Rectal smooth muscle tissue (tissue), 1 donor: ENCODE results near the gene FOXD3.
A peak's percentile ranks its signal among the peaks of the same experiment; 100 is the strongest.
"Not testable (repeated sequence)": the region's sequence is repeated elsewhere in the genome, so short reads cannot be mapped to it uniquely, and the experiment has no call there.

Experiments
- H3K27ac ChIP-seq: one replicate; pipeline ENCODE4 v1.7.0; 2013; ENCODE audit warnings: low read depth, low read length, inconsistent platforms
- H3K27me3 ChIP-seq: one replicate; pipeline ENCODE4 v1.7.0; 2013; ENCODE audit warnings: low read length; ENCODE audit not compliant: control insufficient read depth, insufficient read depth
- H3K36me3 ChIP-seq: one replicate; pipeline ENCODE4 v1.7.0; 2013; ENCODE audit warnings: low read length; ENCODE audit not compliant: control insufficient read depth, insufficient read depth
- H3K4me1 ChIP-seq: one replicate; pipeline ENCODE4 v1.7.0; 2013; ENCODE audit warnings: low read length; ENCODE audit not compliant: control insufficient read depth, insufficient read depth
- H3K4me3 ChIP-seq: one replicate; pipeline ENCODE4 v1.7.0; 2013; ENCODE audit warnings: low read length
- H3K9ac ChIP-seq: one replicate; pipeline ENCODE4 v1.7.0; 2013; ENCODE audit warnings: low read length

Gene FOXD3

DNA sequence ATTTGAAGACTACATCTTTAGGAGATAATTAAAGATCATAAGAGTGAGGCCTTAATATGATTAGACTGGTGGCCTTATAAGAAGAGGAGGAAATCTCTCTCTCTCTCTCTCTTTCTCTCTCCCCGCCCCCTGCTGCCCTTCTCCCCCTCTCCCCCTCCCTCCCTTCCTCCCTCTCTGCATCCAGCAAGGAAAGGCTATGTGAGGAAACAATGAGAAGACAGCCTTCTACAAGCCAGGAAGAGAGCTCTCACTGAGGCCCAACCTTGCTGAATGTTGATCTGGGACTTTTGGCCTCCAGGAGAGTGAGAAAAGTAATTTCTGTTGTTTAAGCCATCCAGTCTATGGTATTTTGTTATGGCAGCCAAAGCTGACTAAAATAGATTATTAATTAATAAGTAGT is 21.6 kb downstream of the FOXD3 start:
- H3K36me3 ChIP-seq: no peaks in the 10 kb centered on the region
- no peaks in the 10 kb centered on the region for H3K27me3 ChIP-seq
- no peak overlapping the region for H3K9ac ChIP-seq
- H3K27ac ChIP-seq: no peak overlapping the region
- H3K4me3 ChIP-seq: no peak overlapping the region
- no peaks in the 10 kb centered on the region for H3K4me1 ChIP-seq

DNA sequence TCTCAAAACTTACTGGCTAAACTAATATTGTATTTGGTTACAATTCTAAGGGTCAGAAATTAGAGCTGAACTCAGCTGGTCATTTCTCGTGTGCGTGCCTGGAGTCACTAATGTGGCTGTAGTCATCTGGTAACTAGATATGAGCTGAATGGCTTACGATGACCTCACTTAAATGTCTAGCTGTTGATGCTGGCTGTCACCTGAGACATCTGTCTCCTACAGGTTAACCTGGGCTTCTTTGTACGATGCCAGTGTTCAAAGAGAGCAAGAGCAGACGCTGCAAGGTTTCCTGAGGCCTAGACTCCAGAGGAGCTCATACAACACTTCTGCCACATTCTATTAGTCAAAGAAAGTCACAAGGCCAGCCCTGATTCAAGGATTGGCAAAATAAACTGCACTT is 28.0 kb downstream of the FOXD3 start:
- H3K4me1 ChIP-seq: no peaks in the 10 kb centered on the region
- no peak overlapping the region for H3K4me3 ChIP-seq
- no peaks in the 10 kb centered on the region for H3K36me3 ChIP-seq
- no peak overlapping the region for H3K9ac ChIP-seq
- no peak overlapping the region for H3K27ac ChIP-seq
- no peaks in the 10 kb centered on the region for H3K27me3 ChIP-seq

DNA sequence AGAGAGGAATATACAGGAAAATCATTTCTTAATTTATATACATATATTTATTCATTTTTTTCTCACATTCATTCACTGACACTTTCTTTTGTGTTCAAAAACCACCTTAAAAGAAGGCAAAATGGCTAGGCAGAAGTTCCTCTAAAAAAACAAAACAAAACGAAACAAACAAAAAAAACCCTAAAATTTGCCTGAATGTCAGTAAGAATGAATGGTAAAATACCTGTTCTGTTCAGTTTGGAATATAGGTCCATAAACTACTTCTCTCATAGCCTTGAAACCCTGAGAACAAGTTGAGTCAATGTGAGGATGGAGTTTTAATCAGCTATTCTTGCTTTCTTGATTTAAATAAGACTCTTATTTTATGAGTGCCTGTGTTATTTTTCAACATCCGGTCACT is 30.4 kb downstream of the FOXD3 start:
- H3K36me3 ChIP-seq: no peaks in the 10 kb centered on the region
- H3K4me3 ChIP-seq: no peak overlapping the region
- no peak overlapping the region for H3K27ac ChIP-seq
- H3K4me1 ChIP-seq: no peaks in the 10 kb centered on the region
- no peak overlapping the region for H3K9ac ChIP-seq
- no peaks in the 10 kb centered on the region for H3K27me3 ChIP-seq

DNA sequence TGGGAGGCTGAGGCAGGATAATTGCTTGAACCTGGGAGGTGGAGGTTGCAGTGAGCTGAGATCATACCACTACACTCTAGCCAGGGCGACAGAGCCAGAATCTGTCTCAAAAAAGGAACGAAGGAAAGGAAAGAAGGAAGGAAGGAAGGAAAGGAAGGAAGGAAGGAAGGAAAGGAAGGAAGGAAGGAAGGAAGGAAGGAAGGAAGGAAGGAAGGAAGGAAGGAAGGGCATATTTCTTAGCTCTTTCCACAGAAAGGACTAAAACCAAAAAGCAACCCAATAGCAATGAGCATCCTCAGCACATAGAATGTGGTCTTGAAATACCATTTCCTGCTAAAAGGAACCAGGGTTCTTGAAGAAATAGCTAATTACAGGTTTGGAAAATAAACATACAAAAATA is 33.9 kb downstream of the FOXD3 start:
- not testable (repeated sequence) for H3K9ac ChIP-seq, H3K27me3 ChIP-seq, H3K36me3 ChIP-seq, H3K4me1 ChIP-seq, H3K27ac ChIP-seq, H3K4me3 ChIP-seq

DNA sequence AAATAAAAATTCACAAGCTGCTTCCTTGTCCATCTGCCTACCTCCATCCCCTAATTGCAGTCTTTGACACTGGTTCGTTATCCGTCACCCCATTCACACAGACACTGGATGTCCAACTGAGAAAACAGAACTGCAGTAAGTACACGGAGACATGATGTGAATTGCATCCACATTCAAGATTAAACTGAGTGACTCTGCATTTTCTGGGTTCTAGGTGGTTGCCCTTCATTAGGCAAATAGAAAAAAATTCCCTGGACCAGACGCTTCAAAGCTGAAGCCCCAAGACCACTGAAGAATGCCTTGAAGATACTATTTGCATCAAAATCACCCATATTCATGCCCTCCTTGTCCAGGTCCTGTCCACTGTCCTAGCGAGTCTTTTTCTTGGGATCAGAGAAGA is 37.2 kb downstream of the FOXD3 start:
- Histone ChIP-seq H3K27me3 (no peaks in the 10 kb centered on the region), H3K27ac (no peak overlapping the region), H3K4me1 (no peaks in the 10 kb centered on the region), H3K9ac (no peak overlapping the region), H3K36me3 (no peaks in the 10 kb centered on the region), H3K4me3 (no peak overlapping the region)

DNA sequence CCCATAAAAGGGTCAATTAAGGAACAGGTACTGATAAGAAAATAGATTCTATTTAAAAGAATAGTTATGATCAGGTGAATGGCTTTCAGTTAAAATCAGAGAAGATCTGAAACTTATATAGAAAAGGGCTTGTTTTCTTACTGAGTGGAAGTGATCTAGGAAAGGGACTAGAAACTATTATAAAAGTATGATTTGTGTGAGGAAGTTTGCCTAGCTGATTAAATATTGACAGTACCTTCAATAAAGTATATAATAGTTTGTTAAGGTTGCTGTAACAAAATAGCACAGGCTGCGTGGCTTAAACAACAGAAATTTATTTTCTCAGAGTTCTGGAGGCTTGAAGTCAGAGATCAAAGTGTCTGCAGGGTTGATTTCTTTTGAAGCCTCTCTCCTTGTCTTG is 39.7 kb downstream of the FOXD3 start:
- Histone ChIP-seq H3K27ac (no peak overlapping the region), H3K4me1 (no peaks in the 10 kb centered on the region), H3K27me3 (no peaks in the 10 kb centered on the region), H3K36me3 (no peaks in the 10 kb centered on the region), H3K4me3 (no peak overlapping the region), H3K9ac (no peak overlapping the region)

DNA sequence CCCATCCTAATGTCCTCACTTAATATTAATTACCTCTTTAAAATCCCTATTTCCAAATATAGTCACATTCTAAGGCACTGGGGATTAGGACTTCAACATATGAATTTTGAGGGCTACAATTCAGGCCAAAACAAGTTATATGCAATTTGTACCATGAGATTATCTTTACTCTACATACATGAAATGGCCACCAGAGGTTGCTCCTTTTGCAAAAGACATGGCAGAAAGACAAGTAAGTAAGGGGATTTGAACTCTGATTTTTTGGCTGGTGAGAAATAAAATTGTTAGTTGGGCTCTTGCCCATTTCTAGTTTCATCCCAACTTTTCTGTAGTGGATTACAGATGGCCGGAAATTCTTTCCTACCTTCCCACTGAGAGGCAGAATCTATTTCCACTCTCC is 40.2 kb downstream of the FOXD3 start:
- Histone ChIP-seq H3K4me1 (no peaks in the 10 kb centered on the region), H3K4me3 (no peak overlapping the region), H3K36me3 (no peaks in the 10 kb centered on the region), H3K27ac (no peak overlapping the region), H3K9ac (no peak overlapping the region), H3K27me3 (no peaks in the 10 kb centered on the region)

DNA sequence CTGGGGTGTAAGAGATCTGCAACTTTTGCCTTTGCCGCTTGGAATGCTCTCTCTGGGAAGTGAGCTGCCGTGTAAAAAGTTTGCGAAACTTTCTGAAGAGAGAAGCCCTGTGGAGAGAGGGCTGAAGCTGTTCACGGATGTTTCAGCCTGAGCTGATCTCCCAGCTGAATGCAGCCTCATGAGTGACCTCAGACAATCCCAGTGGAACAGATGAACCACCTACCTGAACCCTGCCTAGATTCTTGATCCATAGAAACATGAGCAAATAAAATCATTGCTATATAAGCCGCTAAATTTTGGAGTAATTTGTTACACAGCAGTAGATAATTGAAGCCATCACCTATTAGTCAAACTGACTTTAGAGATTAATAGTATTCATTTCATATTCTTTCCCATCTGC is 40.6 kb downstream of the FOXD3 start:
- no peaks in the 10 kb centered on the region for H3K27me3 ChIP-seq
- no peak overlapping the region for H3K4me3 ChIP-seq

DNA sequence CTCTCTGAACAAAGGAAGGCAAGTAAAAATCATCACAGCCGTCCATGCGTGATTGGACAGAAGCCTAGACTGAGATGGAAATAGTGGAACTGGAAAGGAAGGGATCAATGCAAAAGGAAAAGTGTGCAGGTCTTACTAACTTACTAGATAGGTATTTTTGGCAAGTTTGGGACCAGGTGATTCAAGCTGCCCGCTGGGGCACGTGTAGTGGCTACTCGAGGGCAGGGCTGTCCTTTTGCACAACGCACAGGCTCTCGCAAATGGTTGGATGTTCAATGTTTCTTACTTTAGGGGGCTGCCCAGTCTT is 44.5 kb downstream of the FOXD3 start:
- peak overlapping the region; percentile 72 for H3K27ac ChIP-seq
- H3K9ac ChIP-seq: no peak overlapping the region
- H3K4me3 ChIP-seq: peak overlapping the region; percentile 82

More for the DNA sequence above, 40.6 kb downstream of the FOXD3 start:
- Histone ChIP-seq H3K9ac (no peak overlapping the region), H3K4me1 (no peaks in the 10 kb centered on the region), H3K27ac (no peak overlapping the region), H3K36me3 (no peaks in the 10 kb centered on the region)

DNA sequence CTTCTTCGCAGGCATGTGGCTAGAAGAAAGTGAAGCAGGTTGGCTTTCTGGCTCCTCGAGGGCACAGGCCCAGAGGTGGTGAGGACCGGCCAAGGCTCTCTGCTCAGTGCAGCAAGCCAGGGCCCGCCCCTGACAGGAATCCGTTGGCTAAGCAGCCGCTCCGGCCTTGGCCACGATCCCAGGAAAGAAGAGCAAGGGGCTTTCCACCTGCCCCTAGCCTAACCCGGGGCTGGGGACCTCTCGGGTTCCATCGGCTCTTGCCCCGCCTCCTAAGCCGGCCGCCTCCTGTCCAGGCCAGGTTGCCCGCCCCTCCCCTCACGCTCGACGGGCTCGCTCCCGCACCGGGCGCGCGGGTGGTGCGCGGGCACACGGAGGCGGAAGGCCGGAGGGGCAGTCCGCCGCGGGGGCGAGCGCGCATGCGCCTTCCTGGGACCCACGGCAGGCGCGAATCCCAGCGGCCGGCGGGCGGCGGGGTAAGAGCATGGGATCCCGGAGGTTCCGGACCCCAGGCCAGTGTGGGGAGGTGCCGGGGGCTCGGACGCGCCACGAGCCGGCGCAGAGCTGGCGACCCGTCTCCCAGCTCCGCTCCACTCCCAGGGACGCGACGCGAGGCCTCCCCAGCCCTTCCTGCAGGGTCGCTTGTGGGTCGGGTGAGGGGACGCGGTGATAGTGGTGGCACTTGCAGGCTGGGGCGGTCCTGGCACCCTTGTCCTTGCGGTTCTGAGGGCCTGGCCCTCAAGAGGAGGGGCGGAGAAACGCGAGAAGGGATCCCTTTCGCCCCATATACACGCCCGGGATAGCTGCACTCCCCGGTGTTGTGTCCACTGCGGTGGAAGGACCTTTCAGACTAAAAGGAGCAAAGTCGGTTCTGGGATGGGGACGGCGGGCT is 45.1 kb downstream of the FOXD3 start, which contains the start of gene ALG6:
ALG6 (plus strand) TSS at position 413 of the 889 bp plus-strand sequence. CDS start 3,351 bp downstream, outside the sequence.
- peak within 1 kb of the TSS; percentile 72 for H3K27ac ChIP-seq
- peak within 1 kb of the TSS; percentile 100 for H3K4me3 ChIP-seq
- H3K4me1 ChIP-seq: no peaks in the 10 kb centered on the region
- H3K9ac ChIP-seq: peak within 1 kb of the TSS; percentile 59
- H3K27me3 ChIP-seq: no peaks in the 10 kb centered on the region
- H3K36me3 ChIP-seq: no peaks in the 10 kb centered on the region

More for the DNA sequence above, 44.5 kb downstream of the FOXD3 start:
- Histone ChIP-seq H3K4me1 (no peaks in the 10 kb centered on the region), H3K27me3 (no peaks in the 10 kb centered on the region), H3K36me3 (no peaks in the 10 kb centered on the region)

DNA sequence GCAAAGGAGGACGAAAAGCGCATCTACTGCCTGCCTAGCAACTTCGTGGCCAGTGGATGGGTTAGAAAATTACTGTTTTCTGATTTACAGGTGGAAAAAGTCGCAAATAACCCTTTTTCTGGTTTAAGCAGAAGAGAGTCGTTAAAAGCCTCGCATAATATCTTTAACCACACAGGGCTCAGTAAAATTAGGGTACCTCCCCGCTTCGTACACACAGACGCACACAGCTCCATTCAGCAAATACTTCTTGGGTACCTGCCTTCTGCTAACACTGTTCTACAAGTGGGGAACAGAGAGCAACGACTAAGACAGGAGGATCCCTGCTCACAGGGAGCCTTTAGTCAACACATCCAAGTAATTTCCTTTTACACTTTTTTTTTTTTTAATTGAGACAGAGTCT is 45.8 kb downstream of the FOXD3 start:
- H3K27ac ChIP-seq: peak overlapping the region; percentile 72
- H3K36me3 ChIP-seq: no peaks in the 10 kb centered on the region
- H3K4me1 ChIP-seq: no peaks in the 10 kb centered on the region
- peak overlapping the region; percentile 100 for H3K4me3 ChIP-seq
- H3K9ac ChIP-seq: peak overlapping the region; percentile 59
- no peaks in the 10 kb centered on the region for H3K27me3 ChIP-seq
